ENCODE results near the gene PSMD13.
A peak's percentile ranks its signal among the peaks of the same experiment; 100 is the strongest.
"Not testable (repeated sequence)": the region's sequence is repeated elsewhere in the genome, so short reads cannot be mapped to it uniquely, and the experiment has no call there.

PSMD13 gene

DNA sequence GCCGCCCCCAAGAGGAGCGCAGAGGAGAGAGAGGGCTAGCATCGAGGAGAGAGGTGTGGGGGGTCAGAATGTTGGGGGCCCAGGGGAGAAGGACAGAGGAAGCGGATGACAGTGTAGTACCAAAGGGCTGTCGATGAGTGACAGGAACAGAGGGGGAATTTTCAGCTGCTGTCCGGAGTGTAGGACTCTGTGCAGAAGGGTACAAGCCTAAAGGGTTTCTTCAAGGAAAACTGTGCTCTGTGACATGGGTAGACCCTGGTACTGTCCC, 36.1 kb downstream of the PSMD13 start:
- DNase-seq (ENCODE audit: low read depth), result no peak

DNA sequence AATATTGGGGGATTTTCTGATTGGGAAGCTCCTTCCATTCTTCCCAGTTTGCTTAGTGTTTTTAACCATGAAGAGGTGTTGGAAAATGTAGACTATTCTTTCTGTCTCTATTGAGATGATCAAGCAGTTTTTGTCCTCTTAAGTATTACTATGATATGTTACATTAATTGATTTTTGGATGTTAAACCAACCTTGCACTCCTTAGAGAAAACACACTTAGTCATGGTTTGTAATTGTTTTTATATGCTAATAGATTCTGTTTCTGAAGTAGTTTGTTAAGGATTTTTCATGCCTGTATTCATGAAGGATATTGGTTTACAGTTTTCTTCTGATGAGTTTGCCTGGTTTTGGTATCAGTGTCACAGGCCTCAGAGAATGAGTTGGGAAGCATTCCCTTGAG, 39.4 kb downstream of the PSMD13 start:
- no peak for DNase-seq (ENCODE audit: low read depth)

DNA sequence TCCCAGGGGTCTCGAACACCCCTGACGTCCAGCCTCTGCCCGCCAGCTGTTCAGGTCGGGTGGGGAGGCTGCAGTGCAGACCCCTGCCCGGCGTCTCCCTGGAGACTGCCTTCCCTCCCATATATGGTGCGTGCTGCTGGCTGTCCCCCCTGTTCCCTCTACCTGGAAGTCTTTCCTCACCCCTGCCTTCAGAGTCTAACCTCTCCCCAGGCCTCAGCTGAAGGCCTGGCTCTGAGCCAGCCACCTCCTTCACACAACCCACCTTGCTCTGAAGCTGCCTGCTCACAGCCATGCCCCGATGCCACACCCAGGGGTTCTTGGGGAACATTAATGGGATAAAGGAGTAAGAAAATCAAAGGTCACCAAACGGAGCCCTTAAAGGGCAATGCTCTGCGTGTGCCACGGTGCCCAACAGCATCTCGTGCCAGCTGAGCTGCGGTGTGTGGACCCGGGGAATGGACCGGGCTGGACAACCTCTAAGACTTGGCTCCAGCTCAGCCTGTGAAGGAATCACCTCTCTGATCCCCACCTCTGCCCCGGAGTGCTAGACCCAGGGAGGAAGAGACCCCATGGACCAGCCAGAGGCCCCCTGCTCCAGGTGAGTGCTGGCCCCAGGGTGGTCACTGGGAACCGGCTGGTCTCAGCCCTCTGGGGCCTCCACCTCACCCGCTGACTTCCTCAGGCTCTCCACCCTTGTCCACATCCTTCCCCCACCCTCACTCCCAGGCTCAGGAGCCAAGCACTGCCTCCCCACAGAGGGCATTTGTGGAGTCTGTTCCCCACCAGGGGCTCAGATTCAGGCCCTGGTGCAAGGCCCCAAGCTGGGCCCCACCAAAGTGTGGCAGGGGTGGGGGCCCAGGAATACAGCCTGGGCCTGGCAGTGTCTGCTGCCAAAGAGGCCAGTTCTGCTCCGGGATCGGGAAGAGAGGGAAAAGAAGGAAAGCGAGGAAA, 41.5 kb downstream of the PSMD13 start, which contains the start of gene NLRP6:
TSS of gene NLRP6 (plus strand) at position 407 of the 951 bp plus-strand sequence. CDS start at position 570, 163 bp downstream.
- no peak for DNase-seq (ENCODE audit: low read depth)

DNA sequence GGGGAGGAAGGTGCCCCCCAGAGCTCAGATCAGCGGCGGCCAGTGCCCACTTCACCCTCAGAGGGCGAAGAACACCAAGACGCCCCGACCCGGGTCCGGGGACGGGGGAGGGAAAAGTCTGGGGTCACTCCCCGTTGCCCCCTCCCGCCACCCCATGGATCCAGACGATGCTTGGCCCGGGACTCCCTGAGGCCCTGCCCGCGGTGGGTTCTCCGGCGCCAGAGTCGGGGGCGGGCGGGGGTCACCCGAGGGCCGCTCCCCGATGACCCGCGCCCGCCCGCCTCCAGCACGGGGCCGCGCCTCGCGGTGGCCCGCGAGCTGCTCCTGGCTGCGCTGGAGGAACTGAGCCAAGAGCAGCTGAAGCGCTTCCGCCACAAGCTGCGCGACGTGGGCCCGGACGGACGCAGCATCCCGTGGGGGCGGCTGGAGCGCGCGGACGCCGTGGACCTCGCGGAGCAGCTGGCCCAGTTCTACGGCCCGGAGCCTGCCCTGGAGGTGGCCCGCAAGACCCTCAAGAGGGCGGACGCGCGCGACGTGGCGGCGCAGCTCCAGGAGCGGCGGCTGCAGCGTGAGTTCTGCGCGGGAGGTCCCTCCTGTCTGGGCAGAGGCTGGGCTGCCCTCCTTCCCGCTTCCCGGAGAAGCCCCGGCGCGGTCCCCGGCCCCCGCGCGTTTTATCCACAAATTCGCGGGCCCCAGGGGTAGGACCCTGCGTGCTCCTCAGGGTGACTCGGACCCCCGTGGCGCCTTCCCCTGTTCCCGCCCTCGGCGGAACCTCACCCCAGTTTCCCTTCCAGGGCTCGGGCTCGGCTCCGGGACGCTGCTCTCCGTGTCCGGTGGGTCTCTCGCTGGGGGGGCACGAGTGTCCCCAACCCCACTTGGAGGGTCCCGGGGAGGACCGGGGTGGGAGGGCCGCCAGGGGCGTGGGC, 42.5 kb downstream of the PSMD13 start:
- DNase-seq (ENCODE audit: low read depth), result no peak

DNA sequence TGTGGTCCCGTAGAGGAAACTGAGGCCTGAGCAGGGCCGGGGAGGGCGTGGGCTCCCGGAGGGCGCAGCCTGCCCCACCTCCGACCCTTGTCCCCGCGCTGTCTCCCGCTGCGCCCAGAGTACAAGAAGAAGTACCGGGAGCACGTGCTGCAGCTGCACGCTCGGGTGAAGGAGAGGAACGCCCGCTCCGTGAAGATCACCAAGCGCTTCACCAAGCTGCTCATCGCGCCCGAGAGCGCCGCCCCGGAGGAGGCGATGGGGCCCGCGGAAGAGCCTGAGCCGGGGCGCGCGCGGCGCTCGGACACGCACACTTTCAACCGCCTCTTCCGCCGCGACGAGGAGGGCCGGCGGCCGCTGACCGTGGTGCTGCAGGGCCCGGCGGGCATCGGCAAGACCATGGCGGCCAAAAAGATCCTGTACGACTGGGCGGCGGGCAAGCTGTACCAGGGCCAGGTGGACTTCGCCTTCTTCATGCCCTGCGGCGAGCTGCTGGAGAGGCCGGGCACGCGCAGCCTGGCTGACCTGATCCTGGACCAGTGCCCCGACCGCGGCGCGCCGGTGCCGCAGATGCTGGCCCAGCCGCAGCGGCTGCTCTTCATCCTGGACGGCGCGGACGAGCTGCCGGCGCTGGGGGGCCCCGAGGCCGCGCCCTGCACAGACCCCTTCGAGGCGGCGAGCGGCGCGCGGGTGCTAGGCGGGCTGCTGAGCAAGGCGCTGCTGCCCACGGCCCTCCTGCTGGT, 43.4 kb downstream of the PSMD13 start:
- peak; percentile 47 for DNase-seq (ENCODE audit: low read depth)

DNA sequence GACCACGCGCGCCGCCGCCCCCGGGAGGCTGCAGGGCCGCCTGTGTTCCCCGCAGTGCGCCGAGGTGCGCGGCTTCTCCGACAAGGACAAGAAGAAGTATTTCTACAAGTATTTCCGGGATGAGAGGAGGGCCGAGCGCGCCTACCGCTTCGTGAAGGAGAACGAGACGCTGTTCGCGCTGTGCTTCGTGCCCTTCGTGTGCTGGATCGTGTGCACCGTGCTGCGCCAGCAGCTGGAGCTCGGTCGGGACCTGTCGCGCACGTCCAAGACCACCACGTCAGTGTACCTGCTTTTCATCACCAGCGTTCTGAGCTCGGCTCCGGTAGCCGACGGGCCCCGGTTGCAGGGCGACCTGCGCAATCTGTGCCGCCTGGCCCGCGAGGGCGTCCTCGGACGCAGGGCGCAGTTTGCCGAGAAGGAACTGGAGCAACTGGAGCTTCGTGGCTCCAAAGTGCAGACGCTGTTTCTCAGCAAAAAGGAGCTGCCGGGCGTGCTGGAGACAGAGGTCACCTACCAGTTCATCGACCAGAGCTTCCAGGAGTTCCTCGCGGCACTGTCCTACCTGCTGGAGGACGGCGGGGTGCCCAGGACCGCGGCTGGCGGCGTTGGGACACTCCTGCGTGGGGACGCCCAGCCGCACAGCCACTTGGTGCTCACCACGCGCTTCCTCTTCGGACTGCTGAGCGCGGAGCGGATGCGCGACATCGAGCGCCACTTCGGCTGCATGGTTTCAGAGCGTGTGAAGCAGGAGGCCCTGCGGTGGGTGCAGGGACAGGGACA, 44.1 kb downstream of the PSMD13 start:
- no peak for DNase-seq (ENCODE audit: low read depth)

DNA sequence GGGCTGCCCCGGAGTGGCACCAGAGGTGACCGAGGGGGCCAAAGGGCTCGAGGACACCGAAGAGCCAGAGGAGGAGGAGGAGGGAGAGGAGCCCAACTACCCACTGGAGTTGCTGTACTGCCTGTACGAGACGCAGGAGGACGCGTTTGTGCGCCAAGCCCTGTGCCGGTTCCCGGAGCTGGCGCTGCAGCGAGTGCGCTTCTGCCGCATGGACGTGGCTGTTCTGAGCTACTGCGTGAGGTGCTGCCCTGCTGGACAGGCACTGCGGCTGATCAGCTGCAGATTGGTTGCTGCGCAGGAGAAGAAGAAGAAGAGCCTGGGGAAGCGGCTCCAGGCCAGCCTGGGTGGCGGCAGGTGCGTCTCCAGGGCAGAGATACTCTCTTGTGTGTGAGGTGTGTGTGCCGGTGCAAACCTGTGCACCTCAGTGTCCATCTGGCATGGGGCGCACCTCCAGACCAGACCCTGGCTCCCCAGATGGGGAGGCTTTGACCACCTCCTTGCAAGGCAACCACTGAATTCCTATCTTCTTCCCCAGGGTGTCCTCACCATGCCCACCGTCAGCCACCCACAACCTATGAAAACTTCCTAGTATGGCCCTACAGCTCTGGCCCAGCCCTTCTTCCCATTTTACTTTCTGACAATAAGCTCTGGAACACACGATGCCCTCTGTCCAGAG, 44.8 kb downstream of the PSMD13 start:
- DNase-seq (ENCODE audit: low read depth), result no peak

DNA sequence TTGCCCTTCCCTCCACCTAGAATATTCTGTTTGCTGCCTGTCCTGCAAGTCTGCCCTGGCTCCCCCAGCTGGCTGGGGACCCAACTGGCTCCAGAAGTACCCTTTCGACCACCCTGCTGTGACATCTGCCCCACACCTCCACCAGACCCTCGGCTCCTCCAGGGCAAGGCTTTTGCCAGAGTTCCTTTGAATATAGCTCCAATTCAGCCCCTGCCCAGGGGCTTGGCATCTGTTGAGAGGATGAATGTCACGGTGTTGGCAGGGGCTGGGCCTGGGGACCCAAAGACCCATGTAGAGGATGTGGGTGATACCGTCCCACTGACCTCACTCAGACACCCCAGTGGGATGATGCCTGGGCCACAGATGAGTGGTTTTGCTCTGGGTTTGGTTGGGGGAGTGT, 45.4 kb downstream of the PSMD13 start:
- DNase-seq (ENCODE audit: low read depth), result no peak

DNA sequence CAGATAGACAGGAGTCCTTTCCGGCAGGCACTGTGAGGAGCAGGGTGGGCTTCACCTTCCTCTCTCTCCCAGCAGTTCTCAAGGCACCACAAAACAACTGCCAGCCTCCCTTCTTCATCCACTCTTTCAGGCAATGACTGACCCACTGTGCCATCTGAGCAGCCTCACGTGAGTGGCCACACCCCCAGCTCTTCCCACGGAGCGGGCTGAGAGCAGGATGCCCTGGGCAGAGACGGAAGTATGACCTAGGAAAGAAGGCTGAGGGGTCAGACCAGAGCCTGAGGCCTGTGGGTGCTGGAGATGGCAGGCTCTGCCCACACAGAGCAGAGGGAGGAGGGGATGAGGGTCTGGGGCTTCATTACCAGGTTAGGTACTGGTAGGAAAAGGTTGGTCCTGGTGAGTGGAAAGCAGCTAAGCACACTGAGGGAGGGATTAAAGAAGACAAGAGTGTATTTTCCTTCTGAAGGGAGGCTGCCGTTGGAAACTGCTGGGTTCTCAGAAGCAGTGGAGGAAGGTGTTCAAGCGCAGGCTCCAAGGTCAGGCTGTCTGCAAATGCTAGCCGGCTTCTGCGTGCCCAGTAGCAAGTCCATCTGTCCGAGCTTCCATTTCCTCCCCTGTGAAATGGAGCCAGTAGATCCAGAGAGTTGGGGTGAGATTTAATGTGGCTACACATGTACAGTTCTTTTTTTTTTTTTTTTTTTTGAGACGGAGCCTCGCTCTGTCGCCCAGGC, 46.0 kb downstream of the PSMD13 start:
- no peak for DNase-seq (ENCODE audit: low read depth)

DNA sequence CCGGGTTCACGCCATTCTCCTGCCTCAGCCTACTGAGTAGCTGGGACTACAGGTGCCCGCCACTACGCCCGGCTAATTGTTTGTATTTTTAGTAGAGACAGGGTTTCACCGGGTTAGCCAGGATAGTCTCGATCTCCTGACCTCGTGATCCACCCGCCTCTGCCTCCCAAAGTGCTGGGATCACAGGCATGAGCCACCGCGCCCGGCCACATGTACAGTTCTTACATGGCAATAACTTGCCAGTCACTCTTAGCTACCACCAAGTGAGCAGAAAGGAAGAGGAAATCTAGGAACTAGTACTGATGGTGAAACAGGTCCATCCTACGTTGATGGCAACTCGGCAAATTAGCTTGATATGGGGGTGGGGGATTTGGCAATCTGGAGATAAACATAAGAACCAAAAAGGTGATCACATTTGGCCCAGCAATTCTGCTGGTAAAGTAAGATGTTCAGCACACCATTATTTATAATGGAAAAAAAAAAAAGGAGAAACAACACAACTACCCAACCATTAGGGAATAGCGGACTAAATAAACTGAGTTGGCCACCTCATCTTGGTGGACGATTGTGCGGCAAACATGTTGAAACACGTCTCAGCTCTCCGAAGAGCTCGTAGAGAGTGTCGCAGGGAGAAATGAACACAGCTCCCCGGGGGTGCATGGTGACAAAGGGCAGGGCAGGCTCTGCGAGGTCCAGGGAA, 46.8 kb downstream of the PSMD13 start:
- no peak for DNase-seq (ENCODE audit: low read depth)

DNA sequence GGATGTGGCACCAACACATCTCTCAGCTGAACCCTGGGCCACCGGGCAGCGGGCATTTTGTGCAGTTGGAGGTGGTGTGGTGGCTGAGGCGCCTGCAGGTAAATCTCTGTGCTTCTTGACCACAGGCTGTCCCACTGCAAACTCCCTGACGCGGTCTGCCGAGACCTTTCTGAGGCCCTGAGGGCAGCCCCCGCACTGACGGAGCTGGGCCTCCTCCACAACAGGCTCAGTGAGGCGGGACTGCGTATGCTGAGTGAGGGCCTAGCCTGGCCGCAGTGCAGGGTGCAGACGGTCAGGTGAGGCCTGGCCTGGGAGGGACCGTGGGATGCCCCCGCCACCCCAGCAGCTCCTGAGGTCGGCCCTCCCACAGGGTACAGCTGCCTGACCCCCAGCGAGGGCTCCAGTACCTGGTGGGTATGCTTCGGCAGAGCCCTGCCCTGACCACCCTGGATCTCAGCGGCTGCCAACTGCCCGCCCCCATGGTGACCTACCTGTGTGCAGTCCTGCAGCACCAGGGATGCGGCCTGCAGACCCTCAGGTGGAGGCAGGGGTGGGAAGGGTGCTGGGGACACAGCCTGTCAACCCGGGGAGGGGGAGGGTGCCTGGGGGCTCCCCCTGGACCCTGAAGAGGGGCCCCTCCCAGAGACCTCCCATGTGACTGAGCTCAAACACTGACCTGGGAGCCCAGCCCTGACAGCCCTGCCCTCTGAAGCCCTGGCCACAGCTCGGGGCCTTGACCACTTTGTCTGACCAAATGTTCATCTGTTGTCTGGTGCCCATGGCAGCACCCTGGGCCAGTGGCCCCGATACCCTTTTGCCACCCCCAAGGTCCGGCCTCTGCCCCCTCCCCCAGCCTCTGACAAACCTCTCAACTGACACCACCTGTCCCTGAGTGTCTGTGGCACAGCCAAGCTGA, 47.6 kb downstream of the PSMD13 start:
- DNase-seq (ENCODE audit: low read depth), result no peak

DNA sequence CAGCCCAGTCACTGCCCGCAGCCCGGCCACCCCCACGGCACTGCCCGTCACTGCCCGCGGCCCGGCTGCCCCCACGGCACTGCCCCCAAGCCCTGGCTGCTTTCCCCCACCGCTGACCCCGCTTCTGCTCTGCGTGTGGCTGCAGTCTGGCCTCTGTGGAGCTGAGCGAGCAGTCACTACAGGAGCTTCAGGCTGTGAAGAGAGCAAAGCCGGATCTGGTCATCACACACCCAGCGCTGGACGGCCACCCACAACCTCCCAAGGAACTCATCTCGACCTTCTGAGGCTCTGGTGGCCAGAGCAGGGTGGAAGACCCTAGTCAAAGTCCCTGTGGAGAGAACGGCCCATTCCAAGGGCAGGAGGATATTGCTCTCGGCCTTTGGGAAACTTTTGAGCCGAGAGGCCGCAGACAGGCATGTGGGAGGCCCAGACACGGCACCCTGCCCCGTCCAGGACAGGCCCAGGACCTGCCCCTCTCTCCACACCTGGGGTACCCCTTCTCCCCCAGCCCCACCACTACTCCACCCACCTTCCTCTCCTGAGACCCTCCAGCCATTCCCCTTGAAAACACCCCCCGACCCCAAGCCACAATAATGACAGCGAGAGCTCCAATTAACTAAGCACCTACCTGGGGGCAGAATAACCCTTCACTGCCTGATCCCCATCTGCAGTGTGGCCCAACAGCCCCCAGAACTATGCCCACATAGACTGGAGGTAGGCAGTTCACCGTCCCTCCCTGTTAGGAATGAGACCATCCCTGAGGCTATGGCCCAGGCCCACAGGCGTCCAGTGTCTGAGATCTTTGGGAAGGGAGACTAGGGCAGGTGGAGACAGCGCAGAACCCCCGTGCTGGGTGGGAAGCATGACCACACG, 48.5 kb downstream of the PSMD13 start:
- DNase-seq (ENCODE audit: low read depth), result no peak

DNA sequence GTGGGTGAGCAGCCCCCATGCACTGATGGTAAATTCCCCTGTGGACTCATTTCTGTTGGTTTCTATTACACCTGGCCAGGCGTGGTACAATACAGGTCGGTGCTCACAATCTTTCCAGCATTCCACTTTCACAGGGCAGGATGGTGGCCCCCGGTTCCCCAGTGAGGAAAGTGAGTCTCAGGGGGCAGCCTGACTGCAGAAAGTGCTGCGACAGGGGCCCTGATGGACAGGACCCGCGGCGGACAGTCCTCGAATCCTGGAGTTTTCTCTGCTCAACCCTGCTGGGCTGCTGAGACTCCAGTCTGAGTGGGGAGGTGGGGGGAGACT, 49.1 kb downstream of the PSMD13 start:
- no peak for DNase-seq (ENCODE audit: low read depth)

DNA sequence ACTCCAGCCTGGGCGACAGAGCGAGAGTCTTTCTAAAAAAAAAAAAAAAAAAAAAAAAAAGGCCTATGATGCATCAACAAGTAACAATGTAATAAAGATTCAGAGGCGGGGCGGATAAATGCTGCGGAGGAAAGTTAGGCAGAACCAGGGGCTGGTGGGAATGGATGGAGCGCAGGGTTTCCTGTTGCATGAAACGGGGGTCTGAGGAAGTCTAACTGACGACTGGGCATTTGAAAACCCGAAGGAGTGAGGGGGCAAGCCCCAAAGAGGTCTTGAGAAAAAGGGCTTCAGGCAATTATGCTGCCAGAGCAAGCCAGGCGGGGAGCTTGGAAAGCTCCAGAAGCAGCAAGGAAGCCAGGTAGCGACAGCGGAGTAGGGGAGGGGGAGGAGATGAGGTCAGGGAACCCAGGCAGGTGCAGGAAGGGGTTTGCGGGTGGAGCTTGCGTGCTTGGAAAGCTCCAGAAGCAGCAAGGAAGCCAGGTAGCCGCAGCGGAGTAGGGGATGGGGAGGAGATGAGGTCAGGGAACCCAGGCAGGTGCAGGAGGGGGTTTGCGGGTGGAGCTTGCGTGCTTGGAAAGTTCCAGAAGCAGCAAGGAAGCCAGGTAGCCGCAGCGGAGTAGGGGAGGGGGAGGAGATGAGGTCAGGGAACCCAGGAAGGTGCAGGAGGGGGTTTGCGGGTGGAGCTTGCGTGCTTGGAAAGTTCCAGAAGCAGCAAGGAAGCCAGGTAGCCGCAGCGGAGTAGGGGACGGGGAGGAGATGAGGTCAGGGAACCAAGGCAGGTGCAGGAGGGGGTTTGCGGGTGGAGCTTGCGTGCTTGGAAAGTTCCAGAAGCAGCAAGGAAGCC, 50.4 kb downstream of the PSMD13 start:
- not testable (repeated sequence) for DNase-seq (ENCODE audit: low read depth)

DNA sequence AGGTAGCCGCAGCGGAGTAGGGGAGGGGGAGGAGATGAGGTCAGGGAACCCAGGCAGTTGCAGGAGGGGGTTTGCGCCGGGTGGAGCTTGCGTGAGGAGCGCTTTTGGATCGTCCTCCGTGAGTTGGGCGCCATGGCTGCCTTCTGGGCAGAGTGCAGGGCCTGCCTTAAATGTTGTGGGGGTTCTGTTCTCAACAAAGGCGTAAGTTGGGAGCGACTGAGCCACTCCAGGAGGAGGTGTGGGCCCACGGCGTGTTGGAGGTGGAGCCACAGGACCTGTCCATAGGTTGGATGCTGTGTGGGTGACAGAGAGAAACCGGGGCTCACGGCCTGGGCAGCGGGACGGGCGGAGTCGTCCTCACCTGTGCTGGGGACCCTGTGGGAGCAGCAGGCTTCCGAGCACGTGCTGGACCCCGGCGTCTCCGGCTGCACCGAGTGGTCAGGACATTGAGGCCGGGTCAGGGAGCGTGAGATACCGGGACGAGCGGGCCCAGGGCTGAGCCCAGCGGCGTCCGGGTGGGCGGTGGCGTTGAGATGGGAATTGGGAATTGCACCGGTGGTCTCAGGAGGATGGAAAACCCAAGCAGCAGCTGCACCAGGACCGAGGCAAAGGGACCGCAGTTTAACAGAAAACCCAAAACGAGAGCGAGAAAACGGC, 51.2 kb downstream of the PSMD13 start:
- no peak for DNase-seq (ENCODE audit: low read depth)

All from activated T-cell treated with anti-CD3 and anti-CD28 coated beads for 48 hours (primary cell).